Left ventricle myocardium superior (tissue), 1 donor: ENCODE measurements around the gene RHEBL1. TPM values are rescaled to one million over a fixed set of nuclear protein-coding genes. Genes with fewer than 3 reads are reported as not detected.
A peak's percentile ranks its signal among the peaks of the same experiment; 100 is the strongest.

ENCODE experiments used
- ATAC-seq: fragments of 200-7000 bp; cut with Tn5 transposase; one replicate; pipeline ENCODE4 v1.9.1; 2020; ENCODE audit warnings: mild to moderate bottlenecking, moderate library complexity
- DNase-seq: peaks from one replicate; pipeline ENCODE4 v3.0.0-alpha.2; 2020
- intact Hi-C: fragments of 100-400 bp; cut with micrococcal nuclease; formaldehyde crosslinking; loops from one replicate; pipeline ENCODE4 v1.11.0; 2022
- total RNA-seq: library from RNA; stranded (reverse); fragmentation: NEBNext Ultra II Directional; extraction: Animal tissue kit (Norgen Biotek cat#: 25700); gene quantifications from one replicate; pipeline ENCODE4 v1.2.1, GENCODE V29; 2021
- donor health status: DM: no; HTN: yes; CAD: no; lungs with severe emphysema.

The RHEBL1 gene
- total RNA-seq, 1 donor from 2014 or later, result 0.32 TPM

DNA sequence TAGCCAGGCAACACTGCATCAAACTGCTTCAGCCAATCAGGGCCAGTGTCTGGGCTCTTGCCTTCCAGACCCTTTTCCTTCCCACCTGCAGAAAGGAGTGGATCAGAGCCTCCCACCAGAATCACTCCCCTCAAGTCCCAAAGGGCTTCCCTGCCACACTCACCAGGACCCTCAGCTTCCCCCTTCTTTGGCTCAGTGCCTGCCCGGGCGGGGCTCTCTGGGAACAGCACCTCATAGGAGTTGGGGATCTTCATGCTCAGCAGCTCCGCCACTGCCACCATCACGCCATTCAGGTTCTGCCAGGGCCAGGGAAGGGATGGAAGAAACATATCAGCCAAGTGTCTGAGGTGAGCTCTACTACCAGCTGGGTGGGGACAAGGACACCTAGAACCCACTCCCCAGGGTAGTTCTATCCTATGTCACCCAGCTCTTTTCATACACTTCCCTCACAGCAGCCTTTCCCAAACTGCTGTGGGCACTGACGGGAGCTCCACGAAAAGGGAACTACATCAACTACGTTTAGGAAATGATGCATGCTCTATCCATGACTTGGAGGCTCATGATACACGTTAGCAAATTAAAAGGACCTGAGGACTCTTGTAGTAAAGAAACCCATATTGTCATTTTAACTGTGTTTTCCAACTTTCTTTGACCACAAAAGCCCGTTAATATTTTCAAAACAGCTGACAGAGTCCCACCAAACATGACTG, 41.8 kb downstream of the RHEBL1 start:
- DNase-seq (no peak), ATAC-seq (no peak)
- intact Hi-C loops, result no loop called here

DNA sequence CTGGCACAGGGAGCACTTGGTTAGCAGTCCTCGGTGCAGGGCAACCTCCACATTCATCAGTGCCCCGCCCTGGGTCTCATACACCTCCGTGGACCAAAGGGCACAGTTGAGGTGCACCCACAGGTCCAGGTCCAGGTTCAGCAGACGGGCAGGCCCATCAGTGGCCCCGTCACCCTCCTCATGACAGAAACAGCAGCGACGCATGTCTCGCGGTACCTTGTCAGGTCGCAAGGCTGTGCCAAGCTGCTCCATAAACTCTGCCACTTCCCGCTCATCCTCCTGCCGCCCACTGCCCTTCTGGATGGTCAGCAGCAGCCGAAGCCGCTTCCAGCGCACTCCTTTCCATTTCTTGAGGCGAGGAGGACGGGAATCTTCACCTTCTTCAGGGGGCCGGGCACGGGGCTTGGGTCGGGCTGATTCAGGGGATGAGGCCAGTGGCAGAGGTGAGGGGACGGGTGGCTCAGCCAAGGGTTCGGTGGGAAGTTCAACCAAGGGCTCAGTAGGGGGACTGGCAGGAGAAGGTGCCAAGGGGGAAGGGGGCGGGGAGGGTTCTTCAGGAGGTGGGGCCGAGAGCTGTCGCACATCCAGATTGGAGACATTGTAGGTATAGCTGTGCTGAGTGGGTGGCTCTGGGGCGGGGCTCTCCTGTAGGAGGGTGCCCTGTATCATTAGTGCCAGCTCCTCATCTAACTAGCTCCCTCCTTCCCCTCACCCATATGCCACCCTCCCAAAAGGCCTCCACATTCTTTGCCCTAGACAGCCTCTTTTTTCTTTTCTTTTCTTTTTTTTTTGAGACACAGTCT, 42.9 kb downstream of the RHEBL1 start:
- intact Hi-C loops, result no loop called here
- ATAC-seq (no peak), DNase-seq (no peak)

- ATAC-seq (no peak), DNase-seq (no peak)
- intact Hi-C loops, result no loop called here
Observed at GRCh38 chr12:49026101-49026500, 43.7 kb downstream of the RHEBL1 start.

GRCh38 chr12:49025463-49025862, 44.3 kb downstream of the RHEBL1 start:
- intact Hi-C loops, result no loop called here
- DNase-seq (no peak), ATAC-seq (no peak)

DNA sequence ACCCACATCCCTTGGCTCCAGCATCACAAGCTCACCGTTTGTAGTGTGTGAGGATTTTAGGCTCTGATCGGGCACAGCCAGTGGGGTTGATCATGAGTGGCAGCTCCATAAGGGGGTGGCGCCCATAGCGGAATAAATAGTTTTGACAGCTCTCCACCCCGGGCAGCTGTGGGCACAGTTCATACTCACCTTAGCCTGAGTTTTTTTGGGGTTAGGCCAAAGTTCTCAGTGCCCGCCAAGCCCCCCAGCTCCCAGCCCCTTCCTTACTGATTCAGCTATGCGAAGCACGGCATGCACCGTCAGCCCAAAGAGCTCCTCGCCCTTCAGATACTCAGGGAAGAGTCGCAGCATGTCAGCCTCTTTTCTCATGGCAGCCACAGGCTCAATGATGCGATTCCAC, 45.2 kb downstream of the RHEBL1 start:
- DNase-seq, result no peak
- no peak for ATAC-seq
- intact Hi-C loops, result no loop called here

- ATAC-seq, result no peak
- intact Hi-C loops, result no loop called here
- no peak for DNase-seq
Observed at GRCh38 chr12:49023812-49024211, 46.0 kb downstream of the RHEBL1 start.

DNA sequence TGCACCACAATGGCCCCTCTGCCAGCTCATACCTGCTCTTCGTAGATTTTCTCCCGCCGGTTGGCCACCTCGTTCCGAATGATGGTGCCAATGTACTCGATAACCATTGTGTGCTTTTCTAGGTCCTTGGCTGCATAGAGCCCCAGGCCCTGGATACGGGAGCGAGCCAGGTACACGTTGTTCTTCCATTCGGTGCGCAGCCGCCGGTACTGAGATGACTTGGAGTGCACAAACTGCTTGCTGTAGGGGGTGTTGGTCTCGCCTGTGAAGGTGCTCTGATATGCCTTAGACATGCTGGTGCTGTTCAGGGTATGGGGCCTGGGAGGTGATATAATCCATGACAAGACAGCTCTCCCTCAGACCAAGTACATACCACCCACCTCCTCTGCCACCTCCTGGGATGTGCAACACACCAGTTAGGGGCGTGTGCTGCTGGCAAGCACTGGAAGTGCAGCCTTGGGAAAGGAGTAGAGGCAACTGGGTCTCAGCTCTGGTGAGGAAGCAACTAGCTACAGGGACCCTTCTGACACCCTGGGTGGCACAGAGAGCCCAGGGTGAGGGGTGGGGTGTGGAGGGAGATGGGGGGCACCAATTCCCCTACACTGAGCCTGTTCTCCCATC, 47.1 kb downstream of the RHEBL1 start:
- intact Hi-C loops, result no loop called here
- DNase-seq (no peak), ATAC-seq (no peak)

DNA sequence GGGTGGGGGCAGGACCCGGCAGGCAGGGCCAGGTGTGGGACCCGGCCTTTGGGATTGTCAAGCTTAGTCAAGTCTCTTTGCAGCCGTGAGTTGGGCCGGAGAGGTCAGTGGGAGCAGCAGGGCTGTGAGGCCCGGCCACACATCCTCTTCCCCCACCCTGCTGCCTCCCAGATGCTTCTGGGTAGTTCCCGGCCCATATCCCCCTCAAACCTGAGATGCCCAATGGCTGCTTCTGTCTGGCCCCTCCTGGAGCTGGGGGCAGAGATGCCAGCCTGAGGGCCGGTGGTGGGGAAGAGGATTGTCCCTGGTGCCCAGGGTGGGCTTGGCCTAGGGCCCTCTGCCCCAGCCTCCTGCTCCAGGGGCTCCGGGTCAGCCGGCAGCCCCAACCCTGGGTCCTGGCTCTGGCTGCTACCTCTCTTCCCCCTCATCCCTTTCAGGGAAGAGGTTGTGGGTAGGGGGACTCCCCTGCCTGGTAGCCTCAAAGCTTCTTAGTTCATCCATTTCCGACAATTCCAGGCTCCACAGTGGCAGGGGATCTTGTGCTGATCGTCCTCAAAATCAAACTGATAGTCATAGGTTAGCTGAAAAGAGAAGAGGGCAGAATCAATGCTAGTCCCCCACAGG, 48.4 kb downstream of the RHEBL1 start:
- DNase-seq (no peak), ATAC-seq (no peak)
- intact Hi-C loops, result no loop called here

- ATAC-seq (no peak), DNase-seq (no peak)
- intact Hi-C loops, result no loop called here
Observed at GRCh38 chr12:49020441-49020840, 49.3 kb downstream of the RHEBL1 start.

DNA sequence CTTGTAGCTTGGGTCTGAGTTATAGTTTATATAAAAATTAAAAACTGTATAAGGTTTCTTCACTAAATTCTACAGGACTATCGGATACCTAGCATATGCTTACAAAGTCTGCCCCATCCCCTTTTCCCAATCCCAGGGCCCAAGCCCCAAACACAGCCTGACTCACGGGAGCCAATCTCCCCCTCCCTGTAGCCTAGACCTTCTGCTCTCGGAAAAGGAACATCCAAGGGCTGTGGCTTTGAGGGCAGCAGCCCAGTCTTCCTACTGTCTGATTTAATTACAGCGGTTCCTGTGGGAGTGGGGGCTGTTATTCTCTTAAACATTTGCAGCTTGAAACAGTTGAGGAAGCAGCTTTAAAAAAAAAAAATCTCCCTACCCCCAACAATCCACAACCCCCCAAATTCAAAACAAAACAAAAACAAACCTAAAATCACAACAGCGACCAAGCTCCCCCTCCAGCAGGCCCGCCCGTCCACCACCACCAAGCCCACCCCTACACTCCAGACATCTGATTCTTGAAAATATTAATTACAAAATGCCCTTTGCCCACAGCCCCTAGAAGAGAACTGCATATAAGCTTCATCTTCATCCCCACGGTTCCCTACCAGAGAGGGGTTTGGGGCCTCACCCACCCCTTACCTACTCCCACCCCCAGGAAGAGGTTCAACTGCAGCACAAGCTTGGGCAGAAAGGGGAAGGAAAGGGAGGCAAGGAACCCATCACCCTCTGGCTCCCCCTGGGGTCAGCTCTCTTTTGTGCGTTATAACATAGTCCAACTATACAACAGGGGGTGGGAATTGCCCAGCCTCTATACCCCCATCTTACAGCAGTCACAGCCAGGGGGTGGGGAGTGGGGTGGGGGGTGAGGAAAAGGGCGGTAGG, 50.1 kb downstream of the RHEBL1 start:
- DNase-seq, result no peak
- intact Hi-C loops, result no loop called here
- no peak for ATAC-seq

- ATAC-seq, result peak; percentile 13
- intact Hi-C loops, result no loop called here
- no peak for DNase-seq
Observed at GRCh38 chr12:49019120-49019430, 50.7 kb downstream of the RHEBL1 start.

DNA sequence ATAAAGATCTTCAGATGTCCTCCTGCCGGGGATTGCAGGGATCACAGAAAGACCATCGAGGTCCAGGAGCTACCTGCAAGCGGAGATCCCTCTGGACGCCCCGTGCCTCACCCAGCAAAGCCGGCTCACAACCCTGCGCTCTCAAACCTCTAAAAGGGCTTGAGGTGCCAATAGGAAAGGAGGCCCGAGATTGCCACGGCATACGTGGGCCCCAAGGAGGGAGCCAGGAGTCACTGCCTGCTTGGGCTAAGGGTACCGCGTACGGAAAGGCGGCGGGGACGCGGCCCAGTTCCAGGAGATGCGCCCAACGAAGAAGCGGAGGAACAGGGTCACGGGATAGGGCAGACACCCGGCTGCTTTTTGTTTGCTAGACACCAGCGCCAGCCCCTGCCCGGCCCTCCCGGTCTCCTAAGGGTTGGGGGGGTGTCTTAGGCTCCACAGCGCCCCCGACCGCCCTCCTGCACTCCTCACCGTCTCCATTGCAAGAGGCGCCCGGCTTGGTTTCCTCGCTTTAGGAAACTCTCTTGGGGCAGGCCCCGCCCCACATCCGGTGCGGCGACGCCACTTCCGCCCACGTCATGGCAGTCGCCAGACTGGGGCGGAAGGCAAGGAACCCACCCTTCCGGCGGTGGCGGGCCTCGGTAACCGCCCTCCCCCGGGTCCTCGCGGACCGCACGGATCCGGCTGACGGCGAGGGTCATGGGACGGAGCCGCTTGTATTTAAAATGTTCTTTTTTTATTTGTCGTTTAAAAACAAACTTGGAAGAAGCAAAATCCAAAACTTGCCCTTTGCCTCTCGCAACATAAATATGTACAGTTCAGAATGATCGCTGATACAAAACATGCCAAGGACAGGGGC, 51.3 kb downstream of the RHEBL1 start, which contains the start of gene PRKAG1:
TSS of gene PRKAG1 (minus strand) at position 516 of the 859 bp plus-strand sequence. CDS start at position 480, 36 bp downstream.
- DNase-seq, result peak; percentile 97
- peak; percentile 95 for ATAC-seq
- intact Hi-C loops, result no loop called here

DNA sequence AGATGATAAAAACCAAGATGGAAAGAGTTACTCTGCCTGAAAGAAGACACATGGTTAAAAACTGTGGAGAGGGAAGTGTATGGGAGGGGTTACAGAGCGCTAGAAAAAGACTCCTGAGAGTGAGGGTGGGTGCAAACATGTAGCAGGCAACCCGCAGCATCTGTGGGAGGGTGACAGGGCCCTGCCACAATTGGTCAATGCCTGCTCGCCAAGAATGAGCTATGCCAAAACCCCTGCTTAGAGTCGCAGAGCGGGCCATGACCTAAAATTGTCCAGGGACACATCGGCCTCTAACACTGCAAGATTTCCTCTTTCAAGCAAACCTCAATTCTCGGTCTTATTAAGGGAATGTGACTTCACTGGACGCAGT, 51.9 kb downstream of the RHEBL1 start:
- intact Hi-C loops, result no loop called here
- DNase-seq (peak; percentile 47), ATAC-seq (peak; percentile 61)

DNA sequence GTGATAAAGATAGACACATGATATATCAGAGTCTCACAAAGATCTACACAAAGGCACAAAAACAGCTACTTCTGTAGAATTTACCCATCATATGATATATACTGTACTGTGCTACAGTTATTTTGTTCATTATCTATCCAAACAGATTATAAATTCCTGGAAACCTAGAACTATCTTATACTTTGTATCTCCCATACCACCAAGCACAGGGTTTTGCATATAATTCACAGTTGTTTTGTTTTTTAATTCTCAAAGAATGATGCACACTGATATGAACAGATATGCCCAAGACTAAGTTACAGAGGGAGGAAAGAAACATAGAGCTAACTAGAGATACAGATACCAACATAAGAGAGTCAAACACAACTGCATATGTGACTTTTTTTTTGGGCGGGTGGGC, 54.6 kb downstream of the RHEBL1 start:
- no peak for DNase-seq
- ATAC-seq, result no peak
- intact Hi-C loops, result no loop called here
